SJCRH30 (cell line): ENCODE results near the gene HCK. TPM values are rescaled to one million over a fixed set of nuclear protein-coding genes. Genes with fewer than 3 reads are reported as not detected.
A peak's percentile ranks its signal among the peaks of the same experiment; 100 is the strongest.

ENCODE experiments used
- DNase-seq, 2 experiments: peaks; one replicate each; pipeline ENCODE4 v3.0.0-alpha.2; 2015 to 2020
- H3K27ac ChIP-seq: fragments of 250-450 bp; sonication (Bioruptor Pico); 2 replicates; pipeline ENCODE4 v1.5.1; 2020; ENCODE audit warnings: mild to moderate bottlenecking, moderate library complexity
- H3K27me3 ChIP-seq: fragments of 250-450 bp; sonication (Bioruptor Pico); 2 replicates; pipeline ENCODE4 v1.5.1; 2020; ENCODE audit warnings: mild to moderate bottlenecking, moderate library complexity
- H3K36me3 ChIP-seq: fragments of 250-450 bp; sonication (Bioruptor Pico); 2 replicates; pipeline ENCODE4 v1.5.1; 2020; ENCODE audit warnings: mild to moderate bottlenecking, moderate library complexity
- H3K4me1 ChIP-seq: fragments of 250-450 bp; sonication (Bioruptor Pico); 2 replicates; pipeline ENCODE4 v1.5.1; 2020; ENCODE audit warnings: mild to moderate bottlenecking, moderate library complexity
- H3K4me3 ChIP-seq: fragments of 250-450 bp; sonication (Bioruptor Pico); 2 replicates; pipeline ENCODE4 v1.5.1; 2020; ENCODE audit warnings: mild to moderate bottlenecking, moderate library complexity
- H3K9me3 ChIP-seq: fragments of 250-450 bp; sonication (Bioruptor Pico); replicated peaks from 2 replicates; pipeline ENCODE4 v1.5.1; 2020; ENCODE audit warnings: mild to moderate bottlenecking, moderate library complexity
- total RNA-seq: library from RNA; depleted of rRNA; stranded (reverse); fragments of >200 nt; shearing (Covaris generic); gene quantifications from 2 replicates; pipeline ENCODE4 v1.2.3, GENCODE V29; 2014

The HCK gene
- total RNA-seq, 1 experiment from 2014 or later: not detected

GRCh38 chr20:32079655-32080109 is 27.6 kb downstream of the HCK start:
- no peak for DNase-seq
- Histone ChIP-seq H3K4me1 (no peaks in the 10 kb centered on the region), H3K4me3 (no peak overlapping the region), H3K27ac (no peak overlapping the region), H3K9me3 (no peaks in the 10 kb centered on the region), H3K36me3 (no peaks in the 10 kb centered on the region), H3K27me3 (peaks cover 26% of the 10 kb centered on the region; the same call in 1 of the 2 replicates)

GRCh38 chr20:32080783-32081182 is 28.7 kb downstream of the HCK start:
- Histone ChIP-seq H3K27me3 (peaks cover 28% of the 10 kb centered on the region; the same call in 1 of the 2 replicates), H3K9me3 (no peaks in the 10 kb centered on the region), H3K27ac (no peak overlapping the region), H3K4me1 (no peaks in the 10 kb centered on the region), H3K36me3 (no peaks in the 10 kb centered on the region), H3K4me3 (no peak overlapping the region)
- DNase-seq: no peak

GRCh38 chr20:32083469-32083868 is 31.4 kb downstream of the HCK start:
- H3K9me3 ChIP-seq: no peaks in the 10 kb centered on the region
- H3K36me3 ChIP-seq: no peaks in the 10 kb centered on the region
- no peak overlapping the region for H3K4me3 ChIP-seq
- no peaks in the 10 kb centered on the region for H3K4me1 ChIP-seq
- no peak for DNase-seq
- H3K27ac ChIP-seq: no peak overlapping the region
- peaks cover 28% of the 10 kb centered on the region; the same call in 1 of the 2 replicates for H3K27me3 ChIP-seq

DNA sequence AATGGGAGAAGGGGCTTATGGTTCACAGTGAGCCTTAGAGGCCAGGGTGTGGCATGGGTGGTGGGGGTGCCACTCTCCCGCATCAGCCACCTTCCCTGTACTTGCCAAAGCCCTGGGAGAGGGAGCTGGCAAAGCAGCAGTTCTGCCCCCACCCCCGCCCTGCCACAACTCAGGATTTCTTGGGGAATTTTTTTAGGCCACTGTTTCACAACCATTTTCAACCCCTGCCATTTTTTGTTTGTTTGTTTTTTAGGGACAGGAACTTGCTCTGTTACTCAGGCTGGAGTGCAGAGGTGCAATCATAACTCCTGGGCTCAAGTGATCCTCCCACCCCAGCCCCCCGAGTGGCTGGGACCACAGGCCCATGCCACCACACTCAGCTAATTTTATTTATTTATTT is 35.0 kb downstream of the HCK start:
- DNase-seq: no peak
- Histone ChIP-seq H3K4me1 (no peaks in the 10 kb centered on the region), H3K27me3 (peaks cover 24% of the 10 kb centered on the region), H3K27ac (no peak overlapping the region), H3K4me3 (no peak overlapping the region), H3K9me3 (no peaks in the 10 kb centered on the region), H3K36me3 (no peaks in the 10 kb centered on the region)

DNA sequence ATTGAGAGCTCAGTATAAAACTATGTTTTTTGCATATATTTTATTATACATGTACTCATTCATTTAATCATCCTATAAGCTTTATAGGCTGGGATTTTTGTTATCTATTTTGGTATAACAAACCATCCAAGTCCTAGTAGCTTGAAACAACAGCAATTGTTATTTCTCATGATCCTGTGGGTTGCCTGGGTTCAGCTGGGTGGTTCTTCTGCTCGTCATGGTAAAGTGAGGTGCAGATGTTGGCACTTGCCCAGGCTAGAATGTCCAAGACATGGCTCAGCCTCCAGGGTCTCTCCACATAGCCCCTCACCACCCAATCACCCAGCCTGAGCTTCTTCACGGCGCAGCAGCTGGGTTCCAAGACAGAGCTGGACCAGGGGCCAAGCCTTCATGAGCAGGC is 36.7 kb downstream of the HCK start:
- Histone ChIP-seq H3K27ac (no peak overlapping the region), H3K36me3 (no peaks in the 10 kb centered on the region), H3K4me1 (no peaks in the 10 kb centered on the region), H3K4me3 (no peak overlapping the region), H3K27me3 (peaks cover 23% of the 10 kb centered on the region), H3K9me3 (no peaks in the 10 kb centered on the region)
- no peak for DNase-seq

- peak in 1 of 2 experiments; percentile 32 for DNase-seq
- H3K27me3 ChIP-seq: peaks cover 24% of the 10 kb centered on the region
- H3K4me3 ChIP-seq: no peak overlapping the region
- no peaks in the 10 kb centered on the region for H3K36me3 ChIP-seq
- no peak overlapping the region for H3K27ac ChIP-seq
- H3K4me1 ChIP-seq: no peaks in the 10 kb centered on the region
- H3K9me3 ChIP-seq: no peaks in the 10 kb centered on the region
These were observed 37.8 kb downstream of the HCK start for GRCh38 chr20:32089637-32090362.

- Histone ChIP-seq H3K4me1 (no peaks in the 10 kb centered on the region), H3K36me3 (no peaks in the 10 kb centered on the region), H3K4me3 (no peak overlapping the region), H3K9me3 (no peaks in the 10 kb centered on the region), H3K27ac (no peak overlapping the region), H3K27me3 (peaks cover 31% of the 10 kb centered on the region)
- peak; percentile 83 to 91 for DNase-seq
These were observed 39.9 kb downstream of the HCK start for GRCh38 chr20:32091888-32092346.

DNA sequence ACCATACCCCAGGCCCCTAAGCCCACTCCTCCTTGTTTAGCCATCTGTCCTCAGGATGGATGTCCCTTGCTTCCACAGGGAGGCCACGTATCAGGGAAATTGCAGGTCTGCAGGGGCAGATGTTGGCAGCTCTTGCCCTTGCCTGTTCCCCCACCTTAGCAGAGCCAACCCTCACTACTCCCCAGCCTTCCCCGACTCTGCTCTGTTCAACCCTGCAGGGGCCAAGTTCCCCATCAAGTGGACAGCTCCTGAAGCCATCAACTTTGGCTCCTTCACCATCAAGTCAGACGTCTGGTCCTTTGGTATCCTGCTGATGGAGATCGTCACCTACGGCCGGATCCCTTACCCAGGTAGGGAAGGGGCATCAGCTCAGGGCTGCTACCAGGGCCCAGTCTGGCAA is 46.7 kb downstream of the HCK start:
- H3K4me3 ChIP-seq: no peak overlapping the region
- H3K4me1 ChIP-seq: no peaks in the 10 kb centered on the region
- H3K27ac ChIP-seq: no peak overlapping the region
- no peak for DNase-seq
- peaks cover 27% of the 10 kb centered on the region for H3K27me3 ChIP-seq
- no peaks in the 10 kb centered on the region for H3K9me3 ChIP-seq
- H3K36me3 ChIP-seq: no peaks in the 10 kb centered on the region

GRCh38 chr20:32108814-32109391 is 56.9 kb downstream of the HCK start:
- DNase-seq: no peak
- Histone ChIP-seq H3K4me3 (peak overlapping the region; percentile 94), H3K27ac (peak overlapping the region; percentile 99), H3K4me1 (peaks cover 3% of the 10 kb centered on the region; the same call in 1 of the 2 replicates), H3K27me3 (no peaks in the 10 kb centered on the region), H3K9me3 (no peaks in the 10 kb centered on the region), H3K36me3 (no peaks in the 10 kb centered on the region)

DNA sequence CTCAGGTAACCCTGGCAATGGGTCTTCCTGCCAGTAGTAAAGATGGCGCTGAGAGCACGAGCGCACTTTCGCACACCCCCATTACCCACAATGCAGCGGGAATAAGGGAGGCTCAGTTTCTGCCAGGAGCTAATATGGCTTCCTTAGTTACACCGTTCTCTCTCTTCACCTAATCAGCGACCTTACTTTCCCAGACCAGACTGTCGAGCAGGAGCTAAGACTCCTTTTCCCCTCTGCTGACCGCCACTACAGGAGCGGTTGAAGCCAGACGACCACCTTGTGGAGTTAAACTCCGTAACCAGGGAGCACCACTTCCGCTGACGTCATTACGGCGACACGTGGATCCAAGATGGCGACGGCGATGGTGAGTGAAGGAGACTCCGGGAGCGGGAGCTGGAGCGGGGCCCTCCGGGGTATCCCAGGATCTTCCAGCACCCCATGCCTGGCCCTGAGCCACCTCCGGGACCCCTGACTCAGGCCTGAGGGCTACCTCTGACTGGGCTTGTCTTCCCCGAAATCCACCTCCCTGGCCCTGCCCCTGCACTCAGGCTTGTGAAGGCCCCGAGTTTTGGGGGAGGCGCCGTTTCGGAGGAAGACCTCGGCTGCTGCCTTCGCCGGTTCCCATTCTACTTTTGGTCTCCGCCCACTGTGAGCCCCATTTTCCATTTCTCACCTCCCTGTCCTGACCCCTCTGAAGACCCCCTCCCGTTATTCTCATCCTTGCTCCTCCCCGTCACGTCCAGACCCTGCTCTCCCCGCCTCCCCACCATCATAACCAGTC is 57.5 kb downstream of the HCK start, which contains the start of gene TM9SF4:
Gene TM9SF4, plus strand, starts transcription at position 323 of the 781 bp plus-strand sequence. Its CDS starts 27 bp downstream, at position 350.
- DNase-seq: peak; percentile 97 to 99

GRCh38 chr20:32110173-32110704 is 58.2 kb downstream of the HCK start:
- no peak for DNase-seq
- H3K27me3 ChIP-seq: no peaks in the 10 kb centered on the region
- H3K4me3 ChIP-seq: peak overlapping the region; percentile 94
- H3K9me3 ChIP-seq: no peaks in the 10 kb centered on the region
- H3K27ac ChIP-seq: peak overlapping the region; percentile 99
- peaks cover 3% of the 10 kb centered on the region; the same call in 1 of the 2 replicates for H3K4me1 ChIP-seq
- 0 out of 2 replicates have a peak, but pooled peaks cover 4% of the 10 kb centered on the region for H3K36me3 ChIP-seq

More for the DNA sequence above, 57.5 kb downstream of the HCK start, which contains the start of gene TM9SF4:
- H3K27me3 ChIP-seq: no peaks in the 10 kb centered on the region
- H3K27ac ChIP-seq: peak within 1 kb of the TSS; percentile 99
- H3K4me3 ChIP-seq: peak within 1 kb of the TSS; percentile 94
- no peaks in the 10 kb centered on the region for H3K36me3 ChIP-seq
- H3K4me1 ChIP-seq: peaks cover 3% of the 10 kb centered on the region; the same call in 1 of the 2 replicates
- no peaks in the 10 kb centered on the region for H3K9me3 ChIP-seq

DNA sequence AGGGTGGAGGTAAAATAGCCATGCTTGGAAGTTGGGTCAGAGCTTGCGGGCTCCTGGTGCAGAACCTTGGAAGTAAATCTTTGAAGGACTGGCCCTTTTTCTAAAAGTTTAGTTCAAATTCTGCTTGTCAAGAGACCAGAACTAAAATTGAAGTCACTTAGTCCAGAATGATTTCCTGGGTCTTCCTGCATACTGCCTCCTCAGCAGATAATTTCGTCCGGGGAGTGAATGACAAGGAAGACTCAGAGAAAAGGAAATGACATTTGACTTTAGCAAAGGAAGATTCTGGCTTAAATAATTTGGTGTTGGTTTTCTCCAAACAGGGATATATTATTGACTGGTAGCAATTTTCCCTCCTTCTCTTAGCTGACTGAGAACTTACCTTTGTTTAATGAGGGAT is 58.7 kb downstream of the HCK start:
- Histone ChIP-seq H3K9me3 (no peaks in the 10 kb centered on the region), H3K36me3 (0 out of 2 replicates have a peak, but pooled peaks cover 4% of the 10 kb centered on the region), H3K4me3 (peak overlapping the region; percentile 94), H3K27ac (no peak overlapping the region), H3K4me1 (peaks cover 3% of the 10 kb centered on the region; the same call in 1 of the 2 replicates), H3K27me3 (no peaks in the 10 kb centered on the region)
- no peak for DNase-seq

DNA sequence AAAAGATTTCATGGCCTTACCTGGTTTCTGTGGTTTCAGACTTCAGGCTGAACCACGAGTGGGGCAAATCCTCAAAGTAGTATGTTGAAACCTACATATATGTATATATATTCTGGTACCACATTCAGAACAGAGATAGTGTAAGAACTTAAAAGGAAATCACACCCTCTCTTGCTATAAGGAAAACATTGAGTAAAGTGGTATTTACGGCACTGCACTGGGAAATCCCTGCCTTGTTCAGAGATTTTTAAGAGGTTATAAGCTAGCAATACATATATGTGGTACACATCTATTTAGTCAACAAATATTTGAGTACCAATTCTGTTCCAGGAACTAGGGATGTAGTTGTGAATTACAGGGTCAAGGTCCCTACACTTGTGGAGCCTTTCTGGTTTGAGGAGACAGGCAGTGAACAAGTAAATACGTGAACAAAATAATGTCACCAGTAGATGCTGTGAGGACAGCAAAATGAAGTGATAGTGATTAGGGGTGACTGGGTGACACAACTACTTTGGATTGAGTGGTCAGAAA is 59.2 kb downstream of the HCK start:
- Histone ChIP-seq H3K36me3 (0 out of 2 replicates have a peak, but pooled peaks cover 4% of the 10 kb centered on the region), H3K27ac (no peak overlapping the region), H3K27me3 (no peaks in the 10 kb centered on the region), H3K4me3 (no peak overlapping the region), H3K4me1 (peaks cover 6% of the 10 kb centered on the region; the same call in 1 of the 2 replicates), H3K9me3 (no peaks in the 10 kb centered on the region)
- no peak for DNase-seq

DNA sequence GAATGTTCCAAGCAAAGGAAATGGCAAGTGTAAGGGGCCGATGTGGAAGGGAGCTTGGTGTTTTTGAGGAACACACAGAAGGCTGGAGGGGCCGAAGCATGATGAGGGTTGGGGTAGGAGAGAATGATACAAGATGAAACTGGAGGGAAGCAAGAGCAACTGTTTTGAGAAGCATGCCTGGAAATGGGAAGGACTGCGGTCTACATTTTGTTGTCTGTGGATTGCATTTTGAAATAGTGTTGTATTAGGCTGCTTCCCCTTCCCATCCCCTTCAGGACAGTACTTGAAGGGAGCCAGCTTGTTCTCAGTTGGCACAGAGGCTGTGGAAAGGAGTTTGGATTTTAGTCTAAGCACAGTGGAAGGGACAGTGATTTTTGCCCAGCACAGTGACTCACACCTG is 59.7 kb downstream of the HCK start:
- H3K27ac ChIP-seq: no peak overlapping the region

More for the DNA sequence above, 59.7 kb downstream of the HCK start:
- H3K4me1 ChIP-seq: peaks cover 9% of the 10 kb centered on the region; the same call in 1 of the 2 replicates
- H3K9me3 ChIP-seq: no peaks in the 10 kb centered on the region
- no peak overlapping the region for H3K4me3 ChIP-seq
- DNase-seq: no peak
- 0 out of 2 replicates have a peak, but pooled peaks cover 4% of the 10 kb centered on the region for H3K36me3 ChIP-seq
- H3K27me3 ChIP-seq: no peaks in the 10 kb centered on the region
